Fibroblast of villous mesenchyme (primary cell): Measurements from ENCODE around the gene AGBL4. TPM values are rescaled to one million over a fixed set of nuclear protein-coding genes. Genes with fewer than 3 reads are reported as not detected.
A peak's percentile ranks its signal among the peaks of the same experiment; 100 is the strongest.

ENCODE experiments used
- DNase-seq: peaks from one replicate; pipeline ENCODE4 v3.0.0-alpha.2; 2010; ENCODE audit warnings: low read depth
- H3K4me3 ChIP-seq: 2 replicates; pipeline ENCODE4 v1.5.1; 2011; ENCODE audit warnings: low read depth, mild to moderate bottlenecking, low read length
- CTCF ChIP-seq: IDR thresholded peaks from 2 replicates; pipeline ENCODE4 v1.5.1; 2012; ENCODE audit warnings: low read depth, mild to moderate bottlenecking, low read length; ENCODE audit not compliant: insufficient read depth
- total RNA-seq: library from RNA; depleted of rRNA; stranded (reverse); fragments of >200 nt; gene quantifications from 2 replicates; pipeline ENCODE4 v1.2.3, GENCODE V29; 2012

The AGBL4 gene
- total RNA-seq, 1 donor, result not detected

DNA sequence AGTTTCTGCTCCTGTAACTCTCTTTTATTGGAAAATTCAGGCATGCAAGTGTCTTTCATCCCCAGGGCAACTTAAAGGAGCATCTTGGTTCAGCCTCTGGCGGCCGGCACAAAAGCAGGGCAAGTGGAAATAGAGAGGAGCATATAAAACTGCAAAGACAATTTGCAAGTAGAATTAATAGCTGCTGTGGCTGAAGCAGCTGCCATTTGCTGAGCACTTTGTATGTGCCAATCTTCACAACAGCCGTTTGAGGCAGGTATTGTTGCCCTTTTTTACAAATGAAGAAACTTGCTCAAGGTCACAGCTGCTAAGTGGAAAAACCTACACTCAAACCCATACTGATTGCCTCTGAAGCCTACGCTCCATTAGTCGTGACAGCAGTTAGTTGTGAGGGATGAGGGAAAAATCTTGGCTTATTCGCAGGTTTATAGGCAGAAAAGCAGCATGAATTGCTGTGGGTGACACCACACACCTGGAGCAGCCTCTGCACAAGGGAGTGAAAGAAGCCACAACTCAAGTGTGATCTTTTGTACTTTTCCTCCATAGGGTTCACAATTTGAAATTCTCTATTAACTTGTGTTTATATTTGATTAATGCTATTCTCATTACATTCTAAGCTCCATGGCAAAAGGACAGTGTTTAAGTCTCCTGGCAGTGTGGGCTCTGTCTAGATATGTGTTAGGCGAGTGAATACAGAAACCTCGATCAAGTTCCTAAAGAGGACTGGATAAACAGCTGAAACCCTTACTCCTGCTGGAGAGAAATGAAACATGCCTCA is 1148.0 kb downstream of the AGBL4 start:
- no peak overlapping the region for H3K4me3 ChIP-seq
- TF ChIP-seq CTCF, result no peak

GRCh38 chr1:48873944-48874343 is 1149.8 kb downstream of the AGBL4 start:
- no peak overlapping the region for H3K4me3 ChIP-seq
- DNase-seq, result no peak
- TF ChIP-seq CTCF, result no peak

More for the DNA sequence above, 1148.0 kb downstream of the AGBL4 start:
- no peak for DNase-seq

- DNase-seq, result no peak
- TF ChIP-seq CTCF, result peak; percentile 17
- no peak overlapping the region for H3K4me3 ChIP-seq
These were observed 1153.2 kb downstream of the AGBL4 start for GRCh38 chr1:48870596-48870995.

DNA sequence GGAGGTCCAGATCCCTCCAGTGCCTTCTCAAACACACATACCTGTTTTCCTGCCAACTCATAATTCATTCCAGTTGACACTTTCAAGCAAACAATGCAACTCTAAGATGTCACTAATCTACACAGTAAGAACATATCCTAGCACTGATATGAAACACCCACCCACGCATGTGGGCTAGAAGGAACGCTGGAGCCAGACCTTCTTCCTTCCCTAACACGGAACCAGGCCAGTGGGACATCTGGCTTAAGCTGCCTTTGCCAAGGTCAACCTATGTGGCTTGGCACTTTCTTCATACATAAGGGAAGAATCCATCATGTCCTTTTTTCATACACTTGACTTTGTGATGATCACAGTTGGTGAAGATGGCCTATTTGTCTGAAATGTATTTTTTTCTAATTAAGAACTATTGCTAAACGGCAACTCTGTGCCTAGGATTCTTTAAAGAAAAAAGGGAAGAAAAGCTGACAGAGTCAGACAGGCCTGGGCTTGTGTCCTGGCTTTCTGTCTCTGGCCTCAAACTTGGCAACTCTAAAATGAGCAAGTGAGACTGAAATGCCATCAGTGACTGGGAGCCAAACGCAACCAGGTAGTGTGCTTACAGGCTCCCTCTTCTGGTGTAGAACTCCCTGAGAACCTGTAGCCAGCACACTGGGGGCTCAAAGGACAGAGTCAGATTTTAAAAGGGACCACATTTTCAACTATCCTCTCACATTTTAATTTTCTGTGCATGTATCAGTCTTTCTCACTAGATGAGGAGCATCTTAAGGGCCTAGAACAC is 1154.4 kb downstream of the AGBL4 start:
- no peak for DNase-seq
- H3K4me3 ChIP-seq, result no peak overlapping the region
- no peak for TF ChIP-seq CTCF

GRCh38 chr1:48864913-48865312 is 1158.8 kb downstream of the AGBL4 start:
- DNase-seq, result no peak
- H3K4me3 ChIP-seq, result no peak overlapping the region
- no peak for TF ChIP-seq CTCF

DNA sequence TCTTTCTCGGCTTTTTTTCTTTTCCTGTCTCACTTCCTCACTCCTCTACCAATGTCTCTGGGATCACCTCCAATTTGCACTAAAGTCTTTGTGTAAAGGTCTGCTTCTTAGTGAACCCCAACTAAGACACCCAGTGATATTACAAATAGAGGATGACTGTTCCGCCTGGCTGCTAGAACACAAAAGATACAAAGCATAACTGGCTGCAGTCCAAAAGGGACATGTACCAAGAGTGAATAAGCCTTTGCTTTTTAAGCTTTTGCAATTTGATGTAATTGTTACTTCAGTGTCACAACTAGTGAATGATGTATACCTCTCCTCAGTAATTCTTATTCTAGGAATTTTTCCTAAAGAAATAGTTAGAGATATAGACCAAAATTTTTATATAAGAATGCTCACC is 1164.3 kb downstream of the AGBL4 start:
- no peak for DNase-seq
- TF ChIP-seq CTCF, result no peak
- no peak overlapping the region for H3K4me3 ChIP-seq
